Adrenal gland (tissue), 12 donors: ENCODE measurements around the gene PTH2R. TPM values are rescaled to one million over a fixed set of nuclear protein-coding genes. Genes with fewer than 3 reads are reported as not detected.

Experiments
- DNase-seq, 7 donors: peaks; one replicate each; pipeline ENCODE4 v3.0.0-alpha.2; 2019 to 2020
- H3K27ac ChIP-seq, 5 donors: fragments of 200-600 bp; sonication (generic) in 4 of 5; 1 replicate in 3 of 5; 2 replicates in 2 of 5; pipeline versions ENCODE4 v1.5.1 to v1.8.0; 2016 to 2020; ENCODE audit warnings: mild to moderate bottlenecking in 1 of 5
- H3K27me3 ChIP-seq: fragments of 200-600 bp; 2 replicates; pipeline ENCODE4 v1.8.0; 2021
- H3K36me3 ChIP-seq, 2 donors: fragments of 200-600 bp; replicated peaks in 1 of 2; 1 replicate in 1 of 2; 2 replicates in 1 of 2; pipeline versions ENCODE4 v1.5.1 to v1.8.0; 2018 to 2022
- H3K4me1 ChIP-seq, 2 donors: fragments of 200-600 bp; replicated peaks in 1 of 2; 1 replicate in 1 of 2; 2 replicates in 1 of 2; pipeline versions ENCODE4 v1.5.1 to v1.8.0; 2018 to 2021
- H3K4me3 ChIP-seq, 4 donors: fragments of 200-600 bp; sonication (generic) in 3 of 4; one replicate each; pipeline ENCODE4 v1.5.1; 2016 to 2018
- H3K9me3 ChIP-seq, 3 donors: fragments of 200-600 bp; sonication (generic) in 1 of 3; replicated peaks in 1 of 3; 1 replicate in 2 of 3; 2 replicates in 1 of 3; pipeline versions ENCODE4 v1.5.1 to v1.8.0; 2016 to 2021
- CTCF ChIP-seq, 6 experiments: fragments of 450-650 bp in 4 of 6; fragments of 200-600 bp in 2 of 6; sonication (generic) in 1 of 6; IDR thresholded peaks; 1 replicate in 5 of 6; 2 replicates in 1 of 6; pipeline versions ENCODE4 v1.5.1 to v1.8.0; 2016 to 2021; ENCODE audit warnings: antibody characterized with exemption in 6 of 6, mild to moderate bottlenecking in 2 of 6, moderate library complexity in 1 of 6
- POLR2A ChIP-seq, 2 donors: fragments of 450-650 bp; IDR thresholded peaks; one replicate each; pipeline ENCODE4 v1.6.1; 2017; ENCODE audit warnings: antibody characterized with exemption in 2 of 2, mild to moderate bottlenecking in 2 of 2, moderate library complexity in 1 of 2
- WGBS, 4 donors: extraction: QIAGEN DNeasy Blood & Tissue Kit in 2 of 4; methylation state at CpG; one replicate each; pipeline versions ENCODE4 v1.1.5 to v1.1.7; 2013 to 2017; 5-methylcytosine and 5-hydroxymethylcytosine counted together
- intact Hi-C, 2 donors: fragments of 100-400 bp; cut with DNase I; formaldehyde crosslinking; loops; one replicate each; pipeline versions ENCODE4 v1.14.1 to v1.15.0; 2022 to 2023
- polyA plus RNA-seq, 3 donors: library from polyadenylated mRNA; stranded (reverse); fragments of 200-250 nt in 2 of 3; fragments of 350-450 nt in 1 of 3; fragmentation: Illumina TruSeq in 1 of 3; extraction: RNeasy Lipid Tissue Mini Kit (QIAGEN cat#74804) in 1 of 3; gene quantifications; one replicate each; pipeline ENCODE4 v1.2.3, GENCODE V29; 2013 to 2014
- total RNA-seq, 9 donors: library from RNA; depleted of rRNA in 4 of 9; stranded (reverse); fragments of >200 nt in 4 of 9; fragments of 120-200 nt in 1 of 9; fragmentation: NEBNext Ultra II Directional in 1 of 9; extraction: Animal tissue kit (Norgen Biotek cat#: 25700) in 1 of 9; gene quantifications; one replicate each; pipeline versions ENCODE4 v1.1.0 to v1.2.4, GENCODE V29; 2013 to 2023
- donor health status: healthy with polysubstance abuse.
- donor health status: Bipolar disorder and iron deficiency.
- donor health status: DM: yes; HTN: yes; CAD: no.
- donor health status: DM: no; HTN: no; CAD: no.
- donor health status: DM: no; HTN: no; CAD: no.
- donor health status: DM: yes; HTN: yes; CAD: no.

The PTH2R gene
- total and polyA plus RNA-seq, 12 donors = 0.11 to 0.84 (median 0.28) TPM; not detected in 2

GRCh38 chr2:208451061-208451460 lies 44.5 kb downstream of the PTH2R start:
- no peaks in the 10 kb centered on the region for H3K27me3 ChIP-seq
- no peak overlapping the region for H3K27ac ChIP-seq
- TF ChIP-seq POLR2A (IDR thresholded peaks at IDR 0.05) (no peak), CTCF (IDR thresholded peaks at IDR 0.05) (no peak)
- H3K36me3 ChIP-seq = no peaks in the 10 kb centered on the region
- intact Hi-C loops = no loop called here
- no peak overlapping the region for H3K4me3 ChIP-seq
- no peaks in the 10 kb centered on the region for H3K4me1 ChIP-seq
- 39 to 74% (median 68%) methylated on average over 2 of the region's 2 CpGs for WGBS, 4 donors
- DNase-seq = no peak
- no peaks in the 10 kb centered on the region for H3K9me3 ChIP-seq

GRCh38 chr2:208454861-208455260 lies 48.3 kb downstream of the PTH2R start:
- no peak overlapping the region for H3K4me3 ChIP-seq
- H3K9me3 ChIP-seq = no peaks in the 10 kb centered on the region
- no peak for DNase-seq
- no peaks in the 10 kb centered on the region for H3K36me3 ChIP-seq
- H3K27ac ChIP-seq = no peak overlapping the region
- intact Hi-C loops = no loop called here
- TF ChIP-seq CTCF (IDR thresholded peaks at IDR 0.05) = no peak
- TF ChIP-seq POLR2A (IDR thresholded peaks at IDR 0.05) = no peak
- no peaks in the 10 kb centered on the region for H3K4me1 ChIP-seq
- no peaks in the 10 kb centered on the region for H3K27me3 ChIP-seq

DNA sequence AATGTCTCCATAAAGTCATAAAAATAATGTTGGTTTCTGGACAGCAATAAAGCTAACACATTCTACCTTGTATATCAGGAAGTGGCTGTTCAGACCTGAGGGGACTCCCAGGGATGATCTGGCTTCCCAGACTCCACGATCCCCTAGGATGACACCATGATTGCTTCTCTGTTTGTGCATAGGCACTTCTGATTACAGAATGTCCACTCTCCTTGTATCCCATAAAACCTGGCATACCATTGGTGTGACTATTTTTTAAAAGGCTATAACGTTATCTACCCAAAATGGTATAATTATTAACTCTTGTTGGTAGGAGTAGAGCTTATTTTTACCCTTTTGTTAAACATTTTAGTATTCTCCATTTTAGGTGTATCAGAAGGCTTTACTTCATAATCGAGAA lies 57.1 kb downstream of the PTH2R start:
- Histone ChIP-seq H3K4me3 (no peak overlapping the region), H3K36me3 (no peaks in the 10 kb centered on the region), H3K27ac (no peak overlapping the region), H3K27me3 (no peaks in the 10 kb centered on the region), H3K9me3 (no peaks in the 10 kb centered on the region), H3K4me1 (peaks cover 0 to 9% of the 10 kb centered on the region in 2 donors)
- intact Hi-C loops = no loop called here
- 48 to 71% (median 70%) methylated on average over 3 of the region's 3 CpGs for WGBS, 4 donors
- TF ChIP-seq CTCF (IDR thresholded peaks at IDR 0.05) = no peak
- TF ChIP-seq POLR2A (IDR thresholded peaks at IDR 0.05) = no peak
- no peak for DNase-seq

DNA sequence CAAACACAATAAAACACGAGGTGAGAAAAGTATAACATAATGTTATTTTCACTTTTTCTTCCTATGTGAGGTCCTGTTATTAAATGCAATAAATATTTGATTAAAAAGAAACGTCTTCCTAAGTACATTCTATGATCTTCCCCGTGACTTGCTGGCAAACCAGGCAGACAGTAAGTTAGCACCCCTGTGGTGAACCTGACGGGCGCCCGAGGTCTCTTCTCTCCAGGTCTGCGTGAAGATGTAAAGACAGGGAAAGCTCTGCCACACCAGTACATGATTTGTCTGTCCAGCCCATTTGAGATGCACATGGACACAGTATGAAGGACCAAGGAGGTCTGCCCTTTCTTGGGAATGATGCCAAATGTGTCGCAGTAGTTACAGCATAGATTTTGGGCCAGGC lies 57.6 kb downstream of the PTH2R start:
- intact Hi-C loops = no loop called here
- Histone ChIP-seq H3K9me3 (no peaks in the 10 kb centered on the region), H3K27me3 (no peaks in the 10 kb centered on the region), H3K27ac (no peak overlapping the region), H3K4me1 (peaks cover 0 to 9% of the 10 kb centered on the region in 2 donors), H3K4me3 (no peak overlapping the region), H3K36me3 (no peaks in the 10 kb centered on the region)
- 75 to 85% (median 79%) methylated on average over 7 to 8 of the region's 8 CpGs for WGBS, 4 donors
- DNase-seq = no peak
- no peak for TF ChIP-seq POLR2A (IDR thresholded peaks at IDR 0.05)
- TF ChIP-seq CTCF (IDR thresholded peaks at IDR 0.05) = no peak
